ENCODE results near the gene HS3ST1.
A peak's percentile ranks its signal among the peaks of the same experiment; 100 is the strongest.

Gene HS3ST1

GRCh38 chr4:11426731-11427120 lies 2.0 kb downstream of the HS3ST1 start:
- peak overlapping the region; percentile 81 for H3K4me3 Mint-ChIP-seq
- no peak overlapping the region for H3K27ac Mint-ChIP-seq
- H3K9me3 Mint-ChIP-seq, result no peaks in the 10 kb centered on the region
- H3K36me3 Mint-ChIP-seq (ENCODE audit: low read depth), result no peaks in the 10 kb centered on the region
- TF ChIP-seq, protein P1, sequence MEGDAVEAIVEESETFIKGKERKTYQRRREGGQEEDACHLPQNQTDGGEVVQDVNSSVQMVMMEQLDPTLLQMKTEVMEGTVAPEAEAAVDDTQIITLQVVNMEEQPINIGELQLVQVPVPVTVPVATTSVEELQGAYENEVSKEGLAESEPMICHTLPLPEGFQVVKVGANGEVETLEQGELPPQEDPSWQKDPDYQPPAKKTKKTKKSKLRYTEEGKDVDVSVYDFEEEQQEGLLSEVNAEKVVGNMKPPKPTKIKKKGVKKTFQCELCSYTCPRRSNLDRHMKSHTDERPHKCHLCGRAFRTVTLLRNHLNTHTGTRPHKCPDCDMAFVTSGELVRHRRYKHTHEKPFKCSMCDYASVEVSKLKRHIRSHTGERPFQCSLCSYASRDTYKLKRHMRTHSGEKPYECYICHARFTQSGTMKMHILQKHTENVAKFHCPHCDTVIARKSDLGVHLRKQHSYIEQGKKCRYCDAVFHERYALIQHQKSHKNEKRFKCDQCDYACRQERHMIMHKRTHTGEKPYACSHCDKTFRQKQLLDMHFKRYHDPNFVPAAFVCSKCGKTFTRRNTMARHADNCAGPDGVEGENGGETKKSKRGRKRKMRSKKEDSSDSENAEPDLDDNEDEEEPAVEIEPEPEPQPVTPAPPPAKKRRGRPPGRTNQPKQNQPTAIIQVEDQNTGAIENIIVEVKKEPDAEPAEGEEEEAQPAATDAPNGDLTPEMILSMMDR (IDR thresholded peaks at IDR 0.05), result no peak
- peaks cover 70% of the 10 kb centered on the region for H3K27me3 Mint-ChIP-seq (ENCODE audit: low read depth, poor library complexity)
- no peak for DNase-seq
- peaks cover 29% of the 10 kb centered on the region for H3K4me1 Mint-ChIP-seq

- Mint-ChIP-seq H3K4me3 (peak overlapping the region; percentile 42), H3K9me3 (no peaks in the 10 kb centered on the region), H3K27me3 (ENCODE audit: low read depth, poor library complexity) (peaks cover 62% of the 10 kb centered on the region), H3K4me1 (peaks cover 37% of the 10 kb centered on the region), H3K36me3 (ENCODE audit: low read depth) (no peaks in the 10 kb centered on the region), H3K27ac (no peak overlapping the region)
- TF ChIP-seq, protein P1 (IDR thresholded peaks at IDR 0.05), result no peak
- no peak for DNase-seq
Observed at GRCh38 chr4:11426003-11426402, 2.7 kb downstream of the HS3ST1 start.

DNA sequence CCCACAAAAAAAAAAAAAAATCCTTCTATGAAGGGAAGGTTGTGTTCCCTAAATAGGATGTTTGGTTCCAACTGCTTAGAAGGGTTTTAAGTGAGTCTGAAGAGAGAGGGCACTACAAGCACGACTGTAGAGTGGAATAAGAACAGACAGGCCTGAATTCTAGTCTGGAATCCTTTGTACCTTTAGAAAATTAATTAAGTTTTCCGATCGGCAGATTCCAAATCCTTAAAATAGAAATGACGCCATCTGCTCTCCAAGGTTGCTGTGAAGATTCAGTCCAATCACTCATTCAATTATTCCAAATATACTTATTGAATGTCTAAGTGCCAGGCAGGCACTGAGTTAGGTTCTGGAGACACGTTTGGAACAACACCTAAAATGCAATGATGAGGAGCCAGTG lies 3.8 kb downstream of the HS3ST1 start:
- TF ChIP-seq, protein P1 (IDR thresholded peaks at IDR 0.05), result no peak
- Mint-ChIP-seq H3K4me1 (peaks cover 48% of the 10 kb centered on the region), H3K27me3 (ENCODE audit: low read depth, poor library complexity) (peaks cover 51% of the 10 kb centered on the region), H3K27ac (no peak overlapping the region), H3K36me3 (ENCODE audit: low read depth) (no peaks in the 10 kb centered on the region), H3K9me3 (no peaks in the 10 kb centered on the region), H3K4me3 (no peak overlapping the region)
- DNase-seq, result no peak

DNA sequence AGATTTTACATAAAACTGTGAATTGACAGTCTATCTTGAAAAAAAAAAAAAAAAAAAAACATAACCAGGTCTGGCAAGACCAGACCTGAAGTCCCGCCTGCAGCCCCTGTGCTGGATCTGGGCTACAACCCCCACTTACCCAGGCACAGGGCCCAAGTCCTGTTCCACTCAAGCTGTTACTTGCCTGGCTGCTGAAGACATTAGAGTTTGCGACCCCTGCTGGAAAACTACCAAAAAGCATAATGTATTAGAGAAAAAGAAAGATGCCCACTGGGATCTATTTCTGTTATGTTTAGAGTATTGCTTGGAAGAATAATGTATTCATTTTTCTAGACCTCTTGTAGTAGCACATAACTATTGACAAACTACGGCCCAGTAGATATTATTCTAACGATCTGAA lies 4.7 kb downstream of the HS3ST1 start:
- peak; percentile 30 for DNase-seq
- TF ChIP-seq, protein P1 (IDR thresholded peaks at IDR 0.05), result peak; percentile 56
- Mint-ChIP-seq H3K4me1 (peaks cover 50% of the 10 kb centered on the region), H3K27me3 (ENCODE audit: low read depth, poor library complexity) (peaks cover 42% of the 10 kb centered on the region), H3K9me3 (no peaks in the 10 kb centered on the region), H3K36me3 (ENCODE audit: low read depth) (no peaks in the 10 kb centered on the region), H3K4me3 (no peak overlapping the region), H3K27ac (no peak overlapping the region)

DNA sequence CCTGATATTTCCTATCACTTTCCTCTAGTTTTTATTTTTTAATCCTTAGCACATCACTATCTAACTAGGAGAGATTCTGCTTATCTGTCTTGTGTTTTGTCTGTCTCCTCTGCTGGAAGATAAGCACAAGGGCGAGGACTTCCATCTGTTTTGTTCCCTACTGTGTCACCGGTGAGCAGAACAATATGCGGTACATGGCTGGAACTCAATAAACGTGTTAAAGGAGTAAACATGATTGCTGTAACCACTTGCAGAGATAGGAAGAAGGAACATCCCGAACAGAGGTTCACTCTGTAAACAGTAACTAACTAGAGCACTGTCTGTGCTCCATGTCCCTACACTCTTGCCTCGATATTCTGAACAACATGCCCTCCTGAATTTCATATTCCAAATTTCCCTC lies 5.2 kb downstream of the HS3ST1 start:
- Mint-ChIP-seq H3K36me3 (ENCODE audit: low read depth) (no peaks in the 10 kb centered on the region), H3K9me3 (no peaks in the 10 kb centered on the region), H3K4me1 (peaks cover 50% of the 10 kb centered on the region), H3K4me3 (no peak overlapping the region), H3K27me3 (ENCODE audit: low read depth, poor library complexity) (peaks cover 39% of the 10 kb centered on the region), H3K27ac (no peak overlapping the region)
- TF ChIP-seq, protein P1 (IDR thresholded peaks at IDR 0.05), result no peak
- no peak for DNase-seq

DNA sequence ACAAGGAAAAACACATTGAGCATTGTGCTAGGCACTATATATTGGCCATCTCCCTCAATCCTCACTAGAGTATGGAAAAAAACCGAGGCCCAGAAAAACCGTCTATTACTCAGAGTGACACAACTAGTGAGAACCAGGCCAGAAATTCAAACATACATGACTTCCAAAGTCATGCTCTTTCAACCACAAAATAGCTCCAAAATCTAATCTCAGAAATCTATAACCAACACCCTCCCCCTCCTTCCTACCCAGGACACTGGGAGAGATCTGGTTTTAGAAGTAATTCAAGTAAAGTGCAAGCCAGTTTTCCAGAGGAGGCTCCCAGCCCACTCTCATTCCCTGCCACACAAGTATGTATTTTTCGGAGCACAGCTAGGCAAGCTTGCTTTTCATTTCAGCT lies 7.6 kb downstream of the HS3ST1 start:
- Mint-ChIP-seq H3K36me3 (ENCODE audit: low read depth) (no peaks in the 10 kb centered on the region), H3K27me3 (ENCODE audit: low read depth, poor library complexity) (peaks cover 20% of the 10 kb centered on the region), H3K4me1 (peaks cover 32% of the 10 kb centered on the region), H3K4me3 (no peak overlapping the region), H3K27ac (peak overlapping the region; percentile 34), H3K9me3 (no peaks in the 10 kb centered on the region)
- TF ChIP-seq, protein P1 (IDR thresholded peaks at IDR 0.05), result no peak
- DNase-seq, result no peak

All from nephron progenitor cell (in vitro differentiated cells).